HL-60 (cell line): ENCODE data around the gene ST6GALNAC3.

Experiments
- GABPA ChIP-seq: IDR thresholded peaks from 2 replicates; pipeline ENCODE4 v1.6.1; 2012; ENCODE audit warnings: low read depth
- POLR2AphosphoS5 ChIP-seq: IDR thresholded peaks from 2 replicates; pipeline ENCODE4 v1.6.1; 2012; ENCODE audit warnings: low read depth
- SPI1 ChIP-seq: IDR thresholded peaks from 2 replicates; pipeline ENCODE4 v1.6.1; 2012; ENCODE audit warnings: low read depth, mild to moderate bottlenecking, borderline replicate concordance
- TF ChIP-seq, protein P1 (sequence below): IDR thresholded peaks from one replicate; pipeline ENCODE4 v1.5.1; 2011; ENCODE audit warnings: low read length, control low read depth, inconsistent platforms; ENCODE audit not compliant: insufficient read depth
- TF ChIP-seq, protein P2 (sequence below): IDR thresholded peaks from 2 replicates; pipeline ENCODE4 v1.6.1; 2012; ENCODE audit warnings: low read depth; ENCODE audit not compliant: insufficient replicate concordance

DNA sequence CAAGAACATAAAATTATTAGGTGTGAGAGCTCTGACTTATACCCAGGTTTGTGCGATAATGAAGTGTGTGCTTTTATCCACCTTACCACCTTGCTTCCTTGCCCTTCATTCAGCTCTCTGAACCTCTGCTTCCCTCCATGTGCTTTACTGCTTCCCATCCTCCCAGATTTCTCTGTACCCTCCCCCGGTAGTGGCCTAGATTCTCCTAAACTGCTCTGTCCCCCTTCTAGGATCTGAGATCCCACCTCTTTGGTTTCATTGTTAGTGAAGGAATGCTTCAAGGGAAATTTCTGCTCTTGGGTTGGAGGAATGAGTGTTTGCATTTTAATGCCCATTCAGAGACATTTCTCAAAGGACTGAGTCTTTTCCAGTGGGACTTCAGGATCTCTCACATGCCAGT lies 159.5 kb downstream of the ST6GALNAC3 start:
- TF ChIP-seq GABPA (no peak), POLR2AphosphoS5 (no peak), SPI1 (no peak)
- TF ChIP-seq, protein P1, sequence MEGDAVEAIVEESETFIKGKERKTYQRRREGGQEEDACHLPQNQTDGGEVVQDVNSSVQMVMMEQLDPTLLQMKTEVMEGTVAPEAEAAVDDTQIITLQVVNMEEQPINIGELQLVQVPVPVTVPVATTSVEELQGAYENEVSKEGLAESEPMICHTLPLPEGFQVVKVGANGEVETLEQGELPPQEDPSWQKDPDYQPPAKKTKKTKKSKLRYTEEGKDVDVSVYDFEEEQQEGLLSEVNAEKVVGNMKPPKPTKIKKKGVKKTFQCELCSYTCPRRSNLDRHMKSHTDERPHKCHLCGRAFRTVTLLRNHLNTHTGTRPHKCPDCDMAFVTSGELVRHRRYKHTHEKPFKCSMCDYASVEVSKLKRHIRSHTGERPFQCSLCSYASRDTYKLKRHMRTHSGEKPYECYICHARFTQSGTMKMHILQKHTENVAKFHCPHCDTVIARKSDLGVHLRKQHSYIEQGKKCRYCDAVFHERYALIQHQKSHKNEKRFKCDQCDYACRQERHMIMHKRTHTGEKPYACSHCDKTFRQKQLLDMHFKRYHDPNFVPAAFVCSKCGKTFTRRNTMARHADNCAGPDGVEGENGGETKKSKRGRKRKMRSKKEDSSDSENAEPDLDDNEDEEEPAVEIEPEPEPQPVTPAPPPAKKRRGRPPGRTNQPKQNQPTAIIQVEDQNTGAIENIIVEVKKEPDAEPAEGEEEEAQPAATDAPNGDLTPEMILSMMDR, result no peak
- TF ChIP-seq, protein P2, sequence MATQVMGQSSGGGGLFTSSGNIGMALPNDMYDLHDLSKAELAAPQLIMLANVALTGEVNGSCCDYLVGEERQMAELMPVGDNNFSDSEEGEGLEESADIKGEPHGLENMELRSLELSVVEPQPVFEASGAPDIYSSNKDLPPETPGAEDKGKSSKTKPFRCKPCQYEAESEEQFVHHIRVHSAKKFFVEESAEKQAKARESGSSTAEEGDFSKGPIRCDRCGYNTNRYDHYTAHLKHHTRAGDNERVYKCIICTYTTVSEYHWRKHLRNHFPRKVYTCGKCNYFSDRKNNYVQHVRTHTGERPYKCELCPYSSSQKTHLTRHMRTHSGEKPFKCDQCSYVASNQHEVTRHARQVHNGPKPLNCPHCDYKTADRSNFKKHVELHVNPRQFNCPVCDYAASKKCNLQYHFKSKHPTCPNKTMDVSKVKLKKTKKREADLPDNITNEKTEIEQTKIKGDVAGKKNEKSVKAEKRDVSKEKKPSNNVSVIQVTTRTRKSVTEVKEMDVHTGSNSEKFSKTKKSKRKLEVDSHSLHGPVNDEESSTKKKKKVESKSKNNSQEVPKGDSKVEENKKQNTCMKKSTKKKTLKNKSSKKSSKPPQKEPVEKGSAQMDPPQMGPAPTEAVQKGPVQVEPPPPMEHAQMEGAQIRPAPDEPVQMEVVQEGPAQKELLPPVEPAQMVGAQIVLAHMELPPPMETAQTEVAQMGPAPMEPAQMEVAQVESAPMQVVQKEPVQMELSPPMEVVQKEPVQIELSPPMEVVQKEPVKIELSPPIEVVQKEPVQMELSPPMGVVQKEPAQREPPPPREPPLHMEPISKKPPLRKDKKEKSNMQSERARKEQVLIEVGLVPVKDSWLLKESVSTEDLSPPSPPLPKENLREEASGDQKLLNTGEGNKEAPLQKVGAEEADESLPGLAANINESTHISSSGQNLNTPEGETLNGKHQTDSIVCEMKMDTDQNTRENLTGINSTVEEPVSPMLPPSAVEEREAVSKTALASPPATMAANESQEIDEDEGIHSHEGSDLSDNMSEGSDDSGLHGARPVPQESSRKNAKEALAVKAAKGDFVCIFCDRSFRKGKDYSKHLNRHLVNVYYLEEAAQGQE, result no peak
